NB4 (cell line): Measurements from ENCODE around the gene MESD.

Experiments
- DNase-seq: peaks from one replicate; pipeline ENCODE4 v3.0.0; 2010; ENCODE audit warnings: low read depth
- H3K4me3 ChIP-seq: one replicate; pipeline ENCODE4 v1.5.1; 2011; ENCODE audit warnings: mild to moderate bottlenecking, low read depth, low read length, moderate library complexity
- CTCF ChIP-seq: IDR thresholded peaks from one replicate; pipeline ENCODE4 v1.5.1; 2012; ENCODE audit warnings: low read depth, low read length
- MYC ChIP-seq: IDR thresholded peaks from 2 replicates; pipeline ENCODE4 v1.6.1; 2011; ENCODE audit warnings: low read depth, low read length
- POLR2A ChIP-seq: IDR thresholded peaks from 2 replicates; pipeline ENCODE4 v1.6.1; 2011; ENCODE audit warnings: mild to moderate bottlenecking; ENCODE audit not compliant: insufficient read length; ENCODE audit errors: extremely low read depth
- TF ChIP-seq, protein P1 (sequence below): IDR thresholded peaks from 2 replicates; pipeline ENCODE4 v1.6.1; 2011; ENCODE audit warnings: low read depth, low read length

Gene MESD

DNA sequence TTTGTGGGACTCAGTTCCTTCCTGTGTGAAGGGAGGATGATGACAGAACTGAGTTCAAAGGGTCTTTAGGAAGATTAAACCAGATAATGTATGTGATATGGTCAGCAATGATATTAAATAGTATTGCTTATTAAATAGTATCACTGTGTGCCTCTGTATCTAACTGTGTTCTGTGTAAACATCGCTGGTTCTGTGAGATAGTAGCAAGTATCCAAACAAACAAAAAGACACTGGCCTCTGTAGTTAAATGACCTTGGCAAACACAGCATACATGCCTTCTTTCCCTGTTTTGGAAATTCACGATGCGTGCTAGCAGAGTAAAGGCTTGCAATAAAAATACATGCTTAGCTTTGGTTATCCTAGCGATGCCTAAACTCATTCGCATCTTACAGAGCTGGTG lies 76.1 kb downstream of the MESD start:
- TF ChIP-seq, protein P1, sequence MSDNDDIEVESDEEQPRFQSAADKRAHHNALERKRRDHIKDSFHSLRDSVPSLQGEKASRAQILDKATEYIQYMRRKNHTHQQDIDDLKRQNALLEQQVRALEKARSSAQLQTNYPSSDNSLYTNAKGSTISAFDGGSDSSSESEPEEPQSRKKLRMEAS: no peak
- TF ChIP-seq CTCF: no peak
- TF ChIP-seq MYC: no peak
- TF ChIP-seq POLR2A: no peak

GRCh38 chr15:80912673-80913072 lies 76.9 kb downstream of the MESD start:
- TF ChIP-seq CTCF: no peak
- no peak for TF ChIP-seq POLR2A
- no peak for TF ChIP-seq MYC
- TF ChIP-seq, protein P1: no peak
- no peak for DNase-seq
- H3K4me3 ChIP-seq: no peak overlapping the region

More for the DNA sequence above, 76.1 kb downstream of the MESD start:
- no peak overlapping the region for H3K4me3 ChIP-seq
- DNase-seq: no peak

DNA sequence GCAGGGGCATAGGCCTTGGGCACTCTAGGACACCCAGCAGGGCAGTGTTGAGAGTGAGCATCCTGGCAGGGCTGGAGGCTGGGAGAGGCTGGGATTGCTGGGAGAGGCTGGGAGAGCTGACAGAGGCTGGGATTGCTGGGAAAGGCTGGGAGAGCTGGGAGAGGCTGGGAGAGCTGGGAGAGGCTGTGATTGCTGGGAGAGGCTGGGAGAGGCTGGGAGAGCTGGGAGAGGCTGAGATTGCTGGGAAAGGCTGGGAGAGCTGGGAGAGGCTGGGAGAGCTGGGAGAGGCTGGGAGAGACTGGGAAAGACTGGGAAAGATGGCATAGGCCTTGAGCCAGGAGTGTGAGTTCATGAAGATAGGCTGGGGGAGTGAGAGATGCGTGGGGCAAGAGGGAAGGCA lies 77.8 kb downstream of the MESD start:
- TF ChIP-seq CTCF: no peak
- no peak for TF ChIP-seq MYC
- TF ChIP-seq, protein P1: no peak
- TF ChIP-seq POLR2A: no peak
- no peak for DNase-seq
- no peak overlapping the region for H3K4me3 ChIP-seq

GRCh38 chr15:80906159-80906766 lies 83.4 kb downstream of the MESD start:
- TF ChIP-seq, protein P1: no peak
- TF ChIP-seq CTCF (no peak), POLR2A (no peak), MYC (no peak)
- no peak for DNase-seq
- no peak overlapping the region for H3K4me3 ChIP-seq

DNA sequence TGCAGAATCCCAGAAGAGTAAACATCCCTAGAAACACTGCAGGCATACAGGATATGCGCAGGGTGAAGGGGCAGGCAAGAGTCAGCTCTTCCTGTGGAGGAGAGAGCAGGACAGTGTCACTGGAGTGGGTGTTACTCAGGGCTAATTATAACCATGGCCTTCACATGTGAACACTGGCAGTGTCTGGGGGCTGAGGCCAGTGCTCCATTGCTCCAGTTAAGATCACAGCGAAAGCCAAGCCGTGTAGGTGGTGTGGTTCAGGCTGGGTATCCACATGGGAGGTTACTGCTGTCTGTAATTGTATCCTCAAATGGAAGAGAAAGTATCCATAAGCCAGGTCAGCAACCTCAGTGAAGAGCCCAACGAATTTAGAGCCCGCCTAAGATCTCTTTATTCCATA lies 84.6 kb downstream of the MESD start:
- TF ChIP-seq, protein P1: no peak
- TF ChIP-seq POLR2A (no peak), MYC (no peak), CTCF (no peak)
- H3K4me3 ChIP-seq: no peak overlapping the region
- DNase-seq: no peak
